Nephron progenitor cell (in vitro differentiated cells): ENCODE data around the gene TENT5A.

Experiments
- DNase-seq: peaks from one replicate; pipeline ENCODE4 v3.0.0; 2021
- H3K27ac Mint-ChIP-seq: 2 replicates; pipeline ENCODE4 v1.8.0; 2021; ENCODE audit warnings: mild to moderate bottlenecking, moderate library complexity, mixed read lengths
- H3K27me3 Mint-ChIP-seq: 2 replicates; pipeline ENCODE4 v1.8.0; 2021; ENCODE audit warnings: mild to moderate bottlenecking, low read depth, mixed read lengths; ENCODE audit not compliant: poor library complexity
- H3K36me3 Mint-ChIP-seq: 2 replicates; pipeline ENCODE4 v1.8.0; 2021; ENCODE audit warnings: low read depth, mixed read lengths
- H3K4me1 Mint-ChIP-seq: 2 replicates; pipeline ENCODE4 v1.8.0; 2021; ENCODE audit warnings: mixed read lengths
- H3K4me3 Mint-ChIP-seq: 2 replicates; pipeline ENCODE4 v1.8.0; 2021; ENCODE audit warnings: mild to moderate bottlenecking, moderate library complexity, mixed read lengths
- H3K9me3 Mint-ChIP-seq: 2 replicates; pipeline ENCODE4 v1.8.0; 2021; ENCODE audit warnings: mild to moderate bottlenecking, moderate library complexity, mixed read lengths
- CTCF ChIP-seq: fragments of 200-600 bp; sonication (generic); IDR thresholded peaks from 2 replicates; pipeline ENCODE4 v1.5.0; 2021; ENCODE audit warnings: antibody characterized with exemption

TENT5A gene

GRCh38 chr6:81770381-81770780 is 17.9 kb upstream of the TENT5A start:
- H3K4me3 Mint-ChIP-seq = no peak overlapping the region
- no peak overlapping the region for H3K27ac Mint-ChIP-seq
- H3K4me1 Mint-ChIP-seq = peaks cover 16% of the 10 kb centered on the region
- peaks cover 6% of the 10 kb centered on the region for H3K27me3 Mint-ChIP-seq
- no peaks in the 10 kb centered on the region for H3K9me3 Mint-ChIP-seq
- DNase-seq = no peak
- no peak for TF ChIP-seq CTCF
- H3K36me3 Mint-ChIP-seq = no peaks in the 10 kb centered on the region

GRCh38 chr6:81769824-81770223 is 17.3 kb upstream of the TENT5A start:
- Mint-ChIP-seq H3K4me3 (no peak overlapping the region), H3K4me1 (peaks cover 16% of the 10 kb centered on the region), H3K36me3 (no peaks in the 10 kb centered on the region), H3K27ac (peak overlapping the region; percentile 33), H3K9me3 (no peaks in the 10 kb centered on the region), H3K27me3 (peaks cover 6% of the 10 kb centered on the region)
- DNase-seq = peak; percentile 23
- TF ChIP-seq CTCF = no peak

GRCh38 chr6:81768150-81768942 is 15.9 kb upstream of the TENT5A start:
- Mint-ChIP-seq H3K4me3 (no peak overlapping the region), H3K4me1 (peaks cover 16% of the 10 kb centered on the region), H3K9me3 (no peaks in the 10 kb centered on the region), H3K27ac (no peak overlapping the region), H3K36me3 (no peaks in the 10 kb centered on the region), H3K27me3 (peaks cover 6% of the 10 kb centered on the region)
- DNase-seq = no peak
- TF ChIP-seq CTCF = no peak

- Mint-ChIP-seq H3K4me3 (no peak overlapping the region), H3K9me3 (no peaks in the 10 kb centered on the region), H3K27me3 (peaks cover 6% of the 10 kb centered on the region), H3K4me1 (peaks cover 16% of the 10 kb centered on the region), H3K27ac (no peak overlapping the region), H3K36me3 (no peaks in the 10 kb centered on the region)
- DNase-seq = no peak
- TF ChIP-seq CTCF = no peak
Measured at GRCh38 chr6:81767163-81767891, 14.8 kb upstream of the TENT5A start.

GRCh38 chr6:81766482-81767069 is 14.1 kb upstream of the TENT5A start:
- DNase-seq = no peak
- Mint-ChIP-seq H3K4me3 (no peak overlapping the region), H3K4me1 (peaks cover 16% of the 10 kb centered on the region), H3K27ac (no peak overlapping the region), H3K9me3 (no peaks in the 10 kb centered on the region), H3K36me3 (no peaks in the 10 kb centered on the region), H3K27me3 (peaks cover 6% of the 10 kb centered on the region)
- TF ChIP-seq CTCF = no peak
